ENCODE data around the gene TSPAN5. TPM values are rescaled to one million over a fixed set of nuclear protein-coding genes. Genes with fewer than 3 reads are reported as not detected.

The TSPAN5 gene
- total and polyA plus RNA-seq, 2 of the 4 experiments (the other 2 are of a cell fraction): 64.8 to 79.6 TPM

- BruUV-seq (replicated peaks): no TSS peak
- intact Hi-C loops (cut with micrococcal nuclease): no loop called here
- no peaks in the 10 kb centered on the region for H3K27me3 ChIP-seq (ENCODE audit: control insufficient read depth, insufficient read depth, low read length)
- DNase-seq: no peak
- ChIA-PET CTCF (interaction anchor here (0.6 to 1.9 kb wide), 2 partner anchors 16 to 155 kb away, joined by 3 to 6 read pairs; no protein-coding TSS in a partner anchor), POLR2A (ENCODE audit: unreplicated experiment) (no interaction called here)
- dilution Hi-C loops (cut with HindIII; ENCODE audit: low sequenced_read_pairs, unreplicated experiment): no loop called here
- no peak overlapping the region for H2AK9ac ChIP-seq (replicated peaks; ENCODE audit: low read depth, low read length, poor library complexity)
- no peak overlapping the region for H3K56ac ChIP-seq (ENCODE audit: extremely low read depth, insufficient read depth, low read length)
- no peaks in the 10 kb centered on the region for H3K36me3 ChIP-seq (ENCODE audit: control insufficient read depth, insufficient read depth, low read length)
- no peak overlapping the region for H3K18ac ChIP-seq (ENCODE audit: low read depth, low read length)
- H3K4me1 ChIP-seq (ENCODE audit: control insufficient read depth, insufficient read depth, low read length): peaks cover 16% of the 10 kb centered on the region
- WGBS, 2 experiments (ENCODE audit: extremely low coverage in 2 of 2, insufficient read length in 1 of 2): no CpG with 5 or more reads among the region's 3 CpGs
- H4K91ac ChIP-seq (ENCODE audit: insufficient read depth, low read depth, low read length): no peak overlapping the region
- no peak overlapping the region for H3K23ac ChIP-seq (ENCODE audit: low read depth, low read length)
- H4K5ac ChIP-seq (ENCODE audit: low read depth, low read length): no peak overlapping the region
- H3K4me2 ChIP-seq (ENCODE audit: low read depth, low read length): no peak overlapping the region
- no peak overlapping the region for H3K14ac ChIP-seq (replicated peaks; ENCODE audit: low read depth, low read length)
- no peak overlapping the region for H3K27ac ChIP-seq (ENCODE audit: insufficient read depth, low read length)
- no peak overlapping the region for H4K8ac ChIP-seq (ENCODE audit: low read depth in 2 of 2, low read length in 2 of 2)
- H2BK20ac ChIP-seq (ENCODE audit: low read depth, low read length): no peak overlapping the region
- H2BK120ac ChIP-seq (ENCODE audit: low read depth, low read length): no peak overlapping the region
- peaks cover 9% of the 10 kb centered on the region; the same call in 1 of the 2 replicates for H3K9me1 ChIP-seq (ENCODE audit: insufficient read depth, low read length)
- H3K4me3 ChIP-seq (ENCODE audit: insufficient read depth, low read depth, low read length): no peak overlapping the region
- no peak overlapping the region for H2AFZ ChIP-seq (replicated peaks; ENCODE audit: low read length, poor library complexity)
- no peak overlapping the region for H3K4ac ChIP-seq (ENCODE audit: low read depth, low read length)
- TF ChIP-seq MAZ (IDR thresholded peaks at IDR 0.05; ENCODE audit: borderline replicate concordance, low read depth, low read length) (no peak), RCOR1 (IDR thresholded peaks at IDR 0.05; ENCODE audit: insufficient replicate concordance, low read length) (no peak), RAD21 (IDR thresholded peaks at IDR 0.05; ENCODE audit: low read length) (no peak), BHLHE40 (IDR thresholded peaks at IDR 0.05; ENCODE audit: low read depth, low read length) (no peak), CHD1 (IDR thresholded peaks at IDR 0.05; ENCODE audit: low read depth, low read length) (no peak), MXI1 (IDR thresholded peaks at IDR 0.05; ENCODE audit: borderline replicate concordance, low read depth, low read length) (no peak), ELK1 (IDR thresholded peaks at IDR 0.05; ENCODE audit: borderline replicate concordance, low read depth, low read length) (no peak), NFE2L2 (IDR thresholded peaks at IDR 0.05; ENCODE audit: low read depth, low read length) (no peak), USF2 (IDR thresholded peaks at IDR 0.05; ENCODE audit: low read depth, low read length) (no peak), POLR2A (IDR thresholded peaks at IDR 0.05; ENCODE audit: low read depth, low read length) (no peak), CTCF (conservative IDR thresholded peaks at IDR 0.05; ENCODE audit: low read depth, low read length) (no peak), MAFK (IDR thresholded peaks at IDR 0.05; ENCODE audit: low read depth, low read length) (no peak), RFX5 (IDR thresholded peaks at IDR 0.05; ENCODE audit: low read depth, low read length) (no peak), SMC3 (IDR thresholded peaks at IDR 0.05; ENCODE audit: low read depth, low read length) (no peak), CEBPB (IDR thresholded peaks at IDR 0.05; ENCODE audit: low read depth, low read length) (no peak), FOS (IDR thresholded peaks at IDR 0.05; ENCODE audit: low read depth, low read length) (no peak)
- H3K79me1 ChIP-seq (ENCODE audit: low read depth in 1 of 2, low read length in 2 of 2): peaks cover 33 to 58% of the 10 kb centered on the region in 2 experiments
- no peak overlapping the region for H3K9ac ChIP-seq (ENCODE audit: low read depth, low read length)
- H4K20me1 ChIP-seq (ENCODE audit: insufficient read depth, low read length): peaks cover 7% of the 10 kb centered on the region; the same call in 1 of the 2 replicates
- H2BK5ac ChIP-seq (ENCODE audit: low read depth, low read length, poor library complexity, severe bottlenecking): no peak overlapping the region
- no peak overlapping the region for H2BK15ac ChIP-seq (ENCODE audit: low read depth, low read length)
- H3K9me3 ChIP-seq (ENCODE audit: control insufficient read depth, insufficient read depth, low read length): peaks cover 2% of the 10 kb centered on the region; the same call in 1 of the 2 replicates
- ATAC-seq (ENCODE audit: low read depth): no peak
- in situ Hi-C loops (cut with MboI; ENCODE audit: low sequenced_read_pairs): no loop called here
- no peak overlapping the region for H2AK5ac ChIP-seq (ENCODE audit: low read depth, low read length)
Measured at GRCh38 chr4:98623126-98623802, 35.1 kb downstream of the TSPAN5 start.

Data from IMR-90 (cell line).